ENCODE data around the gene DENND2C.
"Not testable (repeated sequence)": the region's sequence is repeated elsewhere in the genome, so short reads cannot be mapped to it uniquely, and the experiment has no call there.

Gene DENND2C

DNA sequence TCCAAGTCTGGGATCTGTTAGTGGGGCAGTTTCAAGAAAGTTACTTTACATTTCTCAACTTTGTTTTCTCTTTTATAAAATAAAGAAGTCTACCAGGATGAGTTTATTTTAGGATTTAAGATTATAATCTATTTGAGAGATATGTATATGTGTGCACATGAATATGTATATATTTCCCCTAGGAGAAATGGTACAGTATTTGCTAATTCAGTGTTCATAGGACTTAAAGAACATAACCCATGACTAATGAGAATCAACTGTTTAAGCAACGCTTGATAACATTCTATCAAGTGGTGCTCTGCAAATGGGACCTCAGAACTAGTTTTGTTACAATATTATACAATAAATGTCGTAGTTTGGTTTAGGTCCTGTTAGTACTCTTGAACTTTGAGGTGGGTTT is 95.5 kb downstream of the DENND2C start:
- peaks cover 2% of the 10 kb centered on the region for H3K4me1 ChIP-seq (ENCODE audit: low read depth, poor library complexity, severe bottlenecking)

DNA sequence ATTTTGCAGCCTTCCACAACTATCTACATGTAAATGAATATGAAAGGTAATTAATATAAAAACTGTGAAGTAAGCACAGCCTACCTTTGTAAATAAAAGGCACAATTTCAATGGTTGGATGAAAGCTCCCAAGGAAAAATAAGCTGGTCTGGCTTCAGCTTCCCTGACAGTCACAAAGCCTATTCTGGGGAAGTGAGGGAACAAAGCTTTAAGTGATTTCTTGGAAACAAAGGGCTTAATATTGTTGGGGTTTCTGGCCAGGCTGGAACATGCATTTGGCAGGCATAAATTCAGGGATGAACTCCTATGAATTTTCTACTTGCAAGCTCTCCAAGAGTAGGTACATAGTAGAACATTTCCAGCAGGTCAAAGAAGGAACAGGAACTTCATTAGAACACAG is 105.7 kb downstream of the DENND2C start:
- H3K79me2 ChIP-seq (ENCODE audit: insufficient read depth, low read depth): no peaks in the 10 kb centered on the region
- no peaks in the 10 kb centered on the region for H3K27me3 ChIP-seq (ENCODE audit: insufficient read depth, low read depth)
- H3K4me1 ChIP-seq (ENCODE audit: low read depth, poor library complexity, severe bottlenecking): no peaks in the 10 kb centered on the region
- no peak overlapping the region for H3K4me3 ChIP-seq (IDR thresholded peaks at IDR 0.05; ENCODE audit: insufficient read depth, low read depth, low read length)
- H3K4me2 ChIP-seq: no peak overlapping the region
- H3K27ac ChIP-seq: no peak overlapping the region
- H4K20me1 ChIP-seq (ENCODE audit: insufficient read depth): no peaks in the 10 kb centered on the region
- H3K9ac ChIP-seq: no peak overlapping the region
- TF ChIP-seq, protein P1, sequence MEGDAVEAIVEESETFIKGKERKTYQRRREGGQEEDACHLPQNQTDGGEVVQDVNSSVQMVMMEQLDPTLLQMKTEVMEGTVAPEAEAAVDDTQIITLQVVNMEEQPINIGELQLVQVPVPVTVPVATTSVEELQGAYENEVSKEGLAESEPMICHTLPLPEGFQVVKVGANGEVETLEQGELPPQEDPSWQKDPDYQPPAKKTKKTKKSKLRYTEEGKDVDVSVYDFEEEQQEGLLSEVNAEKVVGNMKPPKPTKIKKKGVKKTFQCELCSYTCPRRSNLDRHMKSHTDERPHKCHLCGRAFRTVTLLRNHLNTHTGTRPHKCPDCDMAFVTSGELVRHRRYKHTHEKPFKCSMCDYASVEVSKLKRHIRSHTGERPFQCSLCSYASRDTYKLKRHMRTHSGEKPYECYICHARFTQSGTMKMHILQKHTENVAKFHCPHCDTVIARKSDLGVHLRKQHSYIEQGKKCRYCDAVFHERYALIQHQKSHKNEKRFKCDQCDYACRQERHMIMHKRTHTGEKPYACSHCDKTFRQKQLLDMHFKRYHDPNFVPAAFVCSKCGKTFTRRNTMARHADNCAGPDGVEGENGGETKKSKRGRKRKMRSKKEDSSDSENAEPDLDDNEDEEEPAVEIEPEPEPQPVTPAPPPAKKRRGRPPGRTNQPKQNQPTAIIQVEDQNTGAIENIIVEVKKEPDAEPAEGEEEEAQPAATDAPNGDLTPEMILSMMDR (conservative IDR thresholded peaks at IDR 0.05; ENCODE audit: low read depth, low read length): no peak
- no peak overlapping the region for H2AFZ ChIP-seq (ENCODE audit: low read depth)
- H3K36me3 ChIP-seq (ENCODE audit: insufficient read depth): no peaks in the 10 kb centered on the region

More for the DNA sequence above, 95.5 kb downstream of the DENND2C start:
- Histone ChIP-seq H3K4me3 (IDR thresholded peaks at IDR 0.05; ENCODE audit: insufficient read depth, low read depth, low read length) (no peak overlapping the region), H3K36me3 (ENCODE audit: insufficient read depth) (no peaks in the 10 kb centered on the region), H3K27ac (no peak overlapping the region), H4K20me1 (ENCODE audit: insufficient read depth) (no peaks in the 10 kb centered on the region), H3K4me2 (no peak overlapping the region), H2AFZ (ENCODE audit: low read depth) (no peak overlapping the region), H3K79me2 (ENCODE audit: insufficient read depth, low read depth) (peaks cover 9% of the 10 kb centered on the region; the same call in 1 of the 2 replicates), H3K27me3 (ENCODE audit: insufficient read depth, low read depth) (no peaks in the 10 kb centered on the region), H3K9ac (no peak overlapping the region)
- TF ChIP-seq, protein P1 (conservative IDR thresholded peaks at IDR 0.05; ENCODE audit: low read depth, low read length): no peak

DNA sequence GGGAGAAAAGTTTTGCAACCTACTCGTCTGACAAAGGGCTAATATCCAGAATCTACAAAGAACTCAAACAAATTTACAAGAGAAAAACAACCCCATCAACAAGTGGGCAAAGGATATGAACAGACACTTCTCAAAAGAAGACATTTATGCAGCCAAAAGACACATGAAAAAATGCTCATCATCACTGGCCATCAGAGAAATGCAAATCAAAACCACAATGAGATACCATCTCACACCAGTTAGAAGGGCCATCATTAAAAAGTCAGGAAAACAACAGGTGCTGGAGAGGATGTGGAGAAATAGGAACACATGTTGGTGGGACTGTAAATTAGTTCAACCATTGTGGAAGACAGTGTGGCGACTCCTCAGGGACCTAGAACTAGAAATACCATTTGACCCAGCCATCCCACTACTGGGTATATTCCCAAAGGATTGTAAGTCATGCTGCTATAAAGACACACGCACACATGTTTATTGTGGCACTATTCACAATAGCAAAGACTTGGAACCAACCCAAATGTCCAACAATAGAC is 106.8 kb downstream of the DENND2C start:
- H3K36me3 ChIP-seq (ENCODE audit: insufficient read depth); H3K27ac ChIP-seq; H2AFZ ChIP-seq (ENCODE audit: low read depth); H3K79me2 ChIP-seq (ENCODE audit: insufficient read depth, low read depth); H3K4me2 ChIP-seq; H3K4me1 ChIP-seq (ENCODE audit: low read depth, poor library complexity, severe bottlenecking); H4K20me1 ChIP-seq (ENCODE audit: insufficient read depth); H3K27me3 ChIP-seq (ENCODE audit: insufficient read depth, low read depth); H3K9ac ChIP-seq; H3K4me3 ChIP-seq (IDR thresholded peaks at IDR 0.05; ENCODE audit: insufficient read depth, low read depth, low read length): not testable (repeated sequence)

DNA sequence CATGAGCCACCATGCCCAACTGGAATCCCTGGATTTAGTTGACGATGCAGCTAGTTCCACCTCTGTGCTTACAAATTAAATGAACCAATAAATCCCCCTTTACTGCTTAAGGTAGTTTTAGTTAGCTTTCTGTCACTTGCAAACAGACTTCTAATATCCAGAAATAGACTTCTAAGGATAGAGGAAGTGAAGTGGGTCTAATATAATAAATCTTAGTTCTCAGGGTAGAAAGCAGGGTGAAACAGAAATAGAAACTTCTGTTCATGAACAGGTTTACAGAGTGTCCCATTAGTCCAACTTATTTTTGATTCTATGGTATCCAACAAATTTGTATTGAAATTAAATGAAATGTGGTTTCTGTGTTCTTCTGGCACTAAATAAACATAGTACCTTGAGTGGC is 108.5 kb downstream of the DENND2C start:
- Histone ChIP-seq H3K4me3 (IDR thresholded peaks at IDR 0.05; ENCODE audit: insufficient read depth, low read depth, low read length) (no peak overlapping the region), H3K27me3 (ENCODE audit: insufficient read depth, low read depth) (no peaks in the 10 kb centered on the region), H3K4me2 (no peak overlapping the region), H4K20me1 (ENCODE audit: insufficient read depth) (no peaks in the 10 kb centered on the region), H3K4me1 (ENCODE audit: low read depth, poor library complexity, severe bottlenecking) (no peaks in the 10 kb centered on the region), H3K9ac (no peak overlapping the region), H3K79me2 (ENCODE audit: insufficient read depth, low read depth) (no peaks in the 10 kb centered on the region), H3K36me3 (ENCODE audit: insufficient read depth) (no peaks in the 10 kb centered on the region), H3K27ac (no peak overlapping the region), H2AFZ (ENCODE audit: low read depth) (no peak overlapping the region)
- TF ChIP-seq, protein P1 (conservative IDR thresholded peaks at IDR 0.05; ENCODE audit: low read depth, low read length): no peak

DNA sequence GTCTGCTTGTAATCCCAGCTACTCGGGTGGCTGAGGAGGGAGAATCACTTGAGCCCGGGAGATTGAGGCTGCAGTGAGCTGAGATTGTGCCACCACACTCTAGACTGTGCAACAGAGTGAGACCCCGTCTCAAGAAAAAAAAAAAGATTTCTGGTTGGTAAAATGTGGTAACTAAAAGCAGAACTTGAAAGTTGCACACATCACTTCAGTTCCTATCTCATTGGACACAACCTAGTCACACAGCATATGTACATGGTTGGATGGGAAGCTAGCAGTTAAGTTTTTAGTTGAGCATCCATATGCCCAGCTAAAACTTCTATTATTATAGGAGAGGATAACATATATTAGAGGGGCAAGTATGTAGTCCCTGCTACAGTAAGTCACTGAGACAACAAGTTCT is 110.5 kb downstream of the DENND2C start:
- no peak overlapping the region for H3K27ac ChIP-seq
- H3K4me2 ChIP-seq: no peak overlapping the region
- no peaks in the 10 kb centered on the region for H3K36me3 ChIP-seq (ENCODE audit: insufficient read depth)
- H3K4me1 ChIP-seq (ENCODE audit: low read depth, poor library complexity, severe bottlenecking): no peaks in the 10 kb centered on the region
- no peaks in the 10 kb centered on the region for H4K20me1 ChIP-seq (ENCODE audit: insufficient read depth)
- no peaks in the 10 kb centered on the region for H3K27me3 ChIP-seq (ENCODE audit: insufficient read depth, low read depth)
- H3K4me3 ChIP-seq (IDR thresholded peaks at IDR 0.05; ENCODE audit: insufficient read depth, low read depth, low read length): no peak overlapping the region
- H3K79me2 ChIP-seq (ENCODE audit: insufficient read depth, low read depth): no peaks in the 10 kb centered on the region
- TF ChIP-seq, protein P1 (conservative IDR thresholded peaks at IDR 0.05; ENCODE audit: low read depth, low read length): no peak
- H3K9ac ChIP-seq: no peak overlapping the region
- H2AFZ ChIP-seq (ENCODE audit: low read depth): no peak overlapping the region

All from KMS-11 (cell line).